H9 (cell line): ENCODE data around the gene SNX12. TPM values are rescaled to one million over a fixed set of nuclear protein-coding genes. Genes with fewer than 3 reads are reported as not detected.

Experiments
- DNase-seq: peaks from one replicate; pipeline ENCODE4 v3.0.0-alpha.2; 2017
- H2AFZ ChIP-seq: one replicate; pipeline ENCODE4 v1.6.1; 2013; ENCODE audit warnings: mild to moderate bottlenecking, low read length, control low read depth, moderate library complexity
- H2AK5ac ChIP-seq: 2 replicates; pipeline ENCODE4 v1.6.1; 2013; ENCODE audit warnings: low read length, control low read depth, mixed read lengths; ENCODE audit not compliant: insufficient read length
- H2BK120ac ChIP-seq: one replicate; pipeline ENCODE4 v1.6.1; 2013; ENCODE audit warnings: low read depth, mild to moderate bottlenecking, low read length, control low read depth, inconsistent platforms; ENCODE audit not compliant: poor library complexity, severe bottlenecking
- H2BK12ac ChIP-seq: 2 replicates; pipeline ENCODE4 v1.6.1; 2013; ENCODE audit warnings: low read length, control low read depth, mixed read lengths, low read depth; ENCODE audit not compliant: insufficient read length
- H2BK15ac ChIP-seq: 2 replicates; pipeline ENCODE4 v1.6.1; 2013; ENCODE audit warnings: low read depth, low read length, control low read depth
- H2BK20ac ChIP-seq: one replicate; pipeline ENCODE4 v1.6.1; 2013; ENCODE audit warnings: low read depth, mild to moderate bottlenecking, low read length, control low read depth, inconsistent platforms; ENCODE audit not compliant: poor library complexity, severe bottlenecking
- H2BK5ac ChIP-seq: 2 replicates; pipeline ENCODE4 v1.6.1; 2013; ENCODE audit warnings: low read length, control low read depth, mixed read lengths; ENCODE audit not compliant: insufficient read length
- H3K14ac ChIP-seq: 2 replicates; pipeline ENCODE4 v1.6.1; 2013; ENCODE audit warnings: low read length, control low read depth; ENCODE audit not compliant: insufficient read depth
- H3K18ac ChIP-seq: 2 replicates; pipeline ENCODE4 v1.6.1; 2013; ENCODE audit warnings: low read depth, mild to moderate bottlenecking, mixed read lengths, low read length, control low read depth; ENCODE audit not compliant: insufficient read length
- H3K23ac ChIP-seq: 2 replicates; pipeline ENCODE4 v1.6.1; 2013; ENCODE audit warnings: low read length, control low read depth, mixed read lengths, low read depth; ENCODE audit not compliant: insufficient read length
- H3K23me2 ChIP-seq: 2 replicates; pipeline ENCODE4 v1.6.1; 2013; ENCODE audit warnings: low read depth, mild to moderate bottlenecking, mixed read lengths, low read length, control low read depth; ENCODE audit not compliant: insufficient read length, poor library complexity, severe bottlenecking
- H3K27ac ChIP-seq: 2 replicates; pipeline ENCODE4 v1.5.1; 2013; ENCODE audit warnings: low read length, control low read depth, mixed read lengths, low read depth; ENCODE audit not compliant: insufficient read length
- H3K27me3 ChIP-seq: 2 replicates; pipeline ENCODE4 v1.6.1; 2013; ENCODE audit warnings: low read length, control low read depth, inconsistent platforms; ENCODE audit not compliant: insufficient read depth
- H3K4ac ChIP-seq: 2 replicates; pipeline ENCODE4 v1.6.1; 2013; ENCODE audit warnings: low read depth, mild to moderate bottlenecking, control low read depth, inconsistent platforms, low read length, moderate library complexity
- H3K4me1 ChIP-seq: 2 replicates; pipeline ENCODE4 v1.6.1; 2013; ENCODE audit warnings: low read length, control low read depth, inconsistent platforms; ENCODE audit not compliant: insufficient read depth
- H3K4me2 ChIP-seq: 2 replicates; pipeline ENCODE4 v1.6.1; 2013; ENCODE audit warnings: low read length, control low read depth, mixed read lengths; ENCODE audit not compliant: insufficient read length, insufficient read depth
- H3K56ac ChIP-seq: 2 replicates; pipeline ENCODE4 v1.6.1; 2013; ENCODE audit warnings: low read depth, mild to moderate bottlenecking, mixed read lengths, low read length, control low read depth; ENCODE audit not compliant: insufficient read length
- H3K79me1 ChIP-seq: 2 replicates; pipeline ENCODE4 v1.6.1; 2013; ENCODE audit warnings: low read depth, mild to moderate bottlenecking, moderate library complexity, low read length, control low read depth, inconsistent platforms; ENCODE audit not compliant: insufficient read depth, poor library complexity, severe bottlenecking
- H3K79me2 ChIP-seq: 2 replicates; pipeline ENCODE4 v1.6.1; 2013; ENCODE audit warnings: low read length, control low read depth, inconsistent platforms; ENCODE audit not compliant: insufficient read depth
- H3K9ac ChIP-seq: 2 replicates; pipeline ENCODE4 v1.6.1; 2013; ENCODE audit warnings: low read length, control low read depth, mixed read lengths; ENCODE audit not compliant: insufficient read length; ENCODE audit errors: extremely low read depth
- H3K9me3 ChIP-seq: one replicate; pipeline ENCODE4 v1.6.1; 2013; ENCODE audit warnings: low read depth, low read length, inconsistent platforms; ENCODE audit not compliant: control insufficient read depth
- H3T11ph ChIP-seq: one replicate; pipeline ENCODE4 v1.6.1; 2013; ENCODE audit warnings: mild to moderate bottlenecking, low read length, control low read depth, inconsistent platforms
- H4K20me1 ChIP-seq: one replicate; pipeline ENCODE4 v1.6.1; 2013; ENCODE audit not compliant: control insufficient read depth, insufficient read length, insufficient read depth
- H4K5ac ChIP-seq: 2 replicates; pipeline ENCODE4 v1.6.1; 2013; ENCODE audit warnings: low read depth, mild to moderate bottlenecking, mixed read lengths, low read length, control low read depth; ENCODE audit not compliant: insufficient read length
- H4K8ac ChIP-seq: replicated peaks from 2 replicates; pipeline ENCODE4 v1.6.1; 2013; ENCODE audit warnings: low read length, control low read depth, mixed read lengths, low read depth; ENCODE audit not compliant: insufficient read length
- H4K91ac ChIP-seq: 2 replicates; pipeline ENCODE4 v1.6.1; 2013; ENCODE audit warnings: low read depth, mild to moderate bottlenecking, moderate library complexity, mixed read lengths, low read length, control low read depth; ENCODE audit not compliant: insufficient read length
- H3K27ac Mint-ChIP-seq, 3 experiments: 2 replicates in 2 of 3; 3 replicates in 1 of 3; pipeline ENCODE4 v1.8.0; 2020 to 2021; ENCODE audit warnings: mixed read lengths in 3 of 3, mild to moderate bottlenecking in 1 of 3, moderate library complexity in 1 of 3
- H3K27me3 Mint-ChIP-seq: 2 replicates; pipeline ENCODE4 v1.8.0; 2021; ENCODE audit warnings: low read depth, mild to moderate bottlenecking, moderate library complexity, mixed read lengths
- H3K36me3 Mint-ChIP-seq, 3 experiments: 2 replicates in 2 of 3; 3 replicates in 1 of 3; pipeline ENCODE4 v1.8.0; 2020 to 2021; ENCODE audit warnings: low read depth in 3 of 3, mixed read lengths in 3 of 3; ENCODE audit not compliant: insufficient read depth in 1 of 3
- H3K4me1 Mint-ChIP-seq, 2 experiments: 2 replicates each; pipeline ENCODE4 v1.8.0; 2020; ENCODE audit warnings: mixed read lengths in 2 of 2
- H3K4me3 Mint-ChIP-seq, 2 experiments: 2 replicates in 1 of 2; 3 replicates in 1 of 2; pipeline ENCODE4 v1.8.0; 2020 to 2021; ENCODE audit warnings: mild to moderate bottlenecking in 2 of 2, mixed read lengths in 2 of 2, moderate library complexity in 1 of 2
- H3K9me3 Mint-ChIP-seq, 2 experiments: 2 replicates in 1 of 2; 3 replicates in 1 of 2; pipeline ENCODE4 v1.8.0; 2020; ENCODE audit warnings: mild to moderate bottlenecking in 2 of 2, mixed read lengths in 2 of 2, moderate library complexity in 1 of 2
- total RNA-seq: library from RNA; stranded (reverse); gene quantifications from 2 replicates; pipeline ENCODE4 v1.2.1, GENCODE V29; 2021
- TF ChIP-seq, protein P1 (sequence below): fragments of 200-600 bp; sonication (generic); conservative IDR thresholded peaks from 3 replicates; pipeline ENCODE4 v1.8.0; 2021; ENCODE audit warnings: antibody characterized with exemption, mild to moderate bottlenecking

Gene SNX12
- total RNA-seq, 1 experiment from 2014 or later = 69.1 TPM

DNA sequence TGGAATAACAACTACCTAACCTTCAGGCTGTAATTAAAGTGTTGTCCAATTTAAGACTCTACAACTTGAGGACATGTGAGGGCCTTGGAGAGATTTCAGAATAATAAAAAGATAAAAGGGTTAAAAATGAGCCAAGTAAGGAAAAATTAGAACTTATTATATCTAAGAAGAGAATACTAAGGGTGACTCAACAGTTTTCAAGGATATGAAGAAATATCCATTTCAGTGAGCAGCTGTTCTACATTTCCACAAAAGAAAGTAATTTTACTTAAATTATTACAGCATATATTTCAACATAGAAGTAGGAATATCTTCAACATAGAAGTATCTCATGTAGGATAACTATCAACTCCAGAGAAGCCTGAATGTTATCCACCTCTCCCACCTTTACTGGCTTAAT, 11.3 kb downstream of the SNX12 start:
- H3K23me2 ChIP-seq = no peaks in the 10 kb centered on the region
- no peak overlapping the region for H3K23ac ChIP-seq
- DNase-seq = no peak
- no peaks in the 10 kb centered on the region for H3K79me1 ChIP-seq
- no peak overlapping the region for H3K14ac ChIP-seq
- no peak overlapping the region for H3T11ph ChIP-seq
- Mint-ChIP-seq H3K27me3 (no peaks in the 10 kb centered on the region; the same call in 1 of the 2 replicates), H3K9me3 (peaks cover 51 to 52% of the 10 kb centered on the region in 2 experiments), H3K36me3 (peaks cover 14 to 46% (median 29%) of the 10 kb centered on the region in 3 experiments; a peak in 6 of 7 replicates), H3K27ac (no peak overlapping the region), H3K4me3 (no peak overlapping the region), H3K4me1 (0 out of 4 replicates have a peak, but pooled peaks cover 0 to 3% of the 10 kb centered on the region in 2 experiments)
- H2BK5ac ChIP-seq = no peak overlapping the region
- H3K9me3 ChIP-seq = peaks cover 7% of the 10 kb centered on the region
- no peak overlapping the region for H2BK15ac ChIP-seq
- no peak overlapping the region for H2BK12ac ChIP-seq
- H3K27me3 ChIP-seq = no peaks in the 10 kb centered on the region
- H3K56ac ChIP-seq = no peak overlapping the region
- TF ChIP-seq, protein P1, sequence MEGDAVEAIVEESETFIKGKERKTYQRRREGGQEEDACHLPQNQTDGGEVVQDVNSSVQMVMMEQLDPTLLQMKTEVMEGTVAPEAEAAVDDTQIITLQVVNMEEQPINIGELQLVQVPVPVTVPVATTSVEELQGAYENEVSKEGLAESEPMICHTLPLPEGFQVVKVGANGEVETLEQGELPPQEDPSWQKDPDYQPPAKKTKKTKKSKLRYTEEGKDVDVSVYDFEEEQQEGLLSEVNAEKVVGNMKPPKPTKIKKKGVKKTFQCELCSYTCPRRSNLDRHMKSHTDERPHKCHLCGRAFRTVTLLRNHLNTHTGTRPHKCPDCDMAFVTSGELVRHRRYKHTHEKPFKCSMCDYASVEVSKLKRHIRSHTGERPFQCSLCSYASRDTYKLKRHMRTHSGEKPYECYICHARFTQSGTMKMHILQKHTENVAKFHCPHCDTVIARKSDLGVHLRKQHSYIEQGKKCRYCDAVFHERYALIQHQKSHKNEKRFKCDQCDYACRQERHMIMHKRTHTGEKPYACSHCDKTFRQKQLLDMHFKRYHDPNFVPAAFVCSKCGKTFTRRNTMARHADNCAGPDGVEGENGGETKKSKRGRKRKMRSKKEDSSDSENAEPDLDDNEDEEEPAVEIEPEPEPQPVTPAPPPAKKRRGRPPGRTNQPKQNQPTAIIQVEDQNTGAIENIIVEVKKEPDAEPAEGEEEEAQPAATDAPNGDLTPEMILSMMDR = no peak
- no peak overlapping the region for H3K27ac ChIP-seq
- H2BK20ac ChIP-seq = no peak overlapping the region
- no peak overlapping the region for H2AFZ ChIP-seq
- H4K8ac ChIP-seq = no peak overlapping the region
- H3K9ac ChIP-seq = no peak overlapping the region
- H2AK5ac ChIP-seq = no peak overlapping the region
- no peak overlapping the region for H3K4ac ChIP-seq
- H3K4me2 ChIP-seq = no peak overlapping the region
- H2BK120ac ChIP-seq = no peak overlapping the region
- H3K18ac ChIP-seq = no peak overlapping the region
- H4K5ac ChIP-seq = no peak overlapping the region
- H4K91ac ChIP-seq = no peak overlapping the region
- H4K20me1 ChIP-seq = no peaks in the 10 kb centered on the region
- no peaks in the 10 kb centered on the region for H3K4me1 ChIP-seq
- H3K79me2 ChIP-seq = no peaks in the 10 kb centered on the region; the same call in 1 of the 2 replicates
